Measurements from ENCODE around the gene SMURF1.

Gene SMURF1

DNA sequence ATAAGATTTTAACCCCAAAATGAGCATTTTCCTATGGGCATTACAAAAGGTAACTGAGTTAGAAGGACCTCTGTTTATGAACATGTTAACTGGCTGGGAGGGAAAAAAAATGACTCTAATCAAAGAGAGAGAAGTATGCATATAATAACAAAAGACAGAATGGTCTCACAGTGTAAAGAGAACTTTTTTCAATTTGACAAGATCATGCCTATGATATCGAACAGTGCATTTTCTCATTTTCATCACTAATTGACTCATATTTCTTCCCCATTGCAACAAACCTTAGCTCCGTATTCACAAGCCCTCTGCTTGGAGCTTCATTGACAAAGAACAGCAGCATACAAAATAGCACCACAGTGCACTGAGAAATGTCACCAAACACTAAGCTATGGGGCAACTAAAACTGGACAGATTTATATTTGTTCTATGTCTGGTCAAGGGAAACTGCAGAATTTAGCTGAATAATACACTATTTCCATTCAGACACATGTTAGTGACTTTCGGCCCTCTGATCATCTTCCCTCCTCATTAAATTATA, 45.6 kb downstream of the SMURF1 start:
- H3K4me3 ChIP-seq (ENCODE audit: low read length), result no peak overlapping the region
- no peak overlapping the region for H3K27ac ChIP-seq (ENCODE audit: low read length)
- no peaks in the 10 kb centered on the region for H3K4me1 ChIP-seq (ENCODE audit: control insufficient read depth, insufficient read depth, low read length)
- no peaks in the 10 kb centered on the region for H3K36me3 ChIP-seq (ENCODE audit: control insufficient read depth, insufficient read depth, low read length)
- WGBS (ENCODE audit: insufficient coverage, insufficient read length), result no CpG with 5 or more reads among the region's 3 CpGs
- H3K27me3 ChIP-seq (ENCODE audit: control insufficient read depth, insufficient read depth, low read length), result no peaks in the 10 kb centered on the region
- H3K9me3 ChIP-seq (ENCODE audit: control insufficient read depth, insufficient read depth, low read length), result no peaks in the 10 kb centered on the region
- no peak for DNase-seq (ENCODE audit: low read depth, low spot score)

DNA sequence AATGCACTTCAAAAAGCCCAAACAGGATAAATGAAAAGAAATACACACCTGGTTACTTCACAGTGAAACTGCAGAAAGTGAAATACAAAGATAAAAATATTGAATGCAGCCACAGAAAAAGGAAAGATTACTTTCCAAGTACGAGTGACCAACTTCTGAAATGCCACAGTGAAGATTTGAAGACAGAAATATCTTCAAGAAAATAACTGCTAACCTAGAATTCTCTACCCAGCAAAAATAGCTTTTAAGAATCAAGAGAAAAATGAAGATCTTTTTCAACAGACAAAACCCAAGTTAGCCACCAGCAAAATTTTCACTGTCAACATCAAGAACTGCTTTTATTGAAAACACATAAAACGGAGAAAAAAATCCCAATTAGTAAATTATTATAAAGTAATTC, 46.2 kb downstream of the SMURF1 start:
- no CpG with 5 or more reads among the region's 2 CpGs for WGBS (ENCODE audit: insufficient coverage, insufficient read length)
- Histone ChIP-seq H3K9me3 (ENCODE audit: control insufficient read depth, insufficient read depth, low read length) (no peaks in the 10 kb centered on the region), H3K27me3 (ENCODE audit: control insufficient read depth, insufficient read depth, low read length) (no peaks in the 10 kb centered on the region), H3K4me1 (ENCODE audit: control insufficient read depth, insufficient read depth, low read length) (no peaks in the 10 kb centered on the region), H3K36me3 (ENCODE audit: control insufficient read depth, insufficient read depth, low read length) (no peaks in the 10 kb centered on the region), H3K4me3 (ENCODE audit: low read length) (no peak overlapping the region), H3K27ac (ENCODE audit: low read length) (no peak overlapping the region)
- no peak for DNase-seq (ENCODE audit: low read depth, low spot score)

DNA sequence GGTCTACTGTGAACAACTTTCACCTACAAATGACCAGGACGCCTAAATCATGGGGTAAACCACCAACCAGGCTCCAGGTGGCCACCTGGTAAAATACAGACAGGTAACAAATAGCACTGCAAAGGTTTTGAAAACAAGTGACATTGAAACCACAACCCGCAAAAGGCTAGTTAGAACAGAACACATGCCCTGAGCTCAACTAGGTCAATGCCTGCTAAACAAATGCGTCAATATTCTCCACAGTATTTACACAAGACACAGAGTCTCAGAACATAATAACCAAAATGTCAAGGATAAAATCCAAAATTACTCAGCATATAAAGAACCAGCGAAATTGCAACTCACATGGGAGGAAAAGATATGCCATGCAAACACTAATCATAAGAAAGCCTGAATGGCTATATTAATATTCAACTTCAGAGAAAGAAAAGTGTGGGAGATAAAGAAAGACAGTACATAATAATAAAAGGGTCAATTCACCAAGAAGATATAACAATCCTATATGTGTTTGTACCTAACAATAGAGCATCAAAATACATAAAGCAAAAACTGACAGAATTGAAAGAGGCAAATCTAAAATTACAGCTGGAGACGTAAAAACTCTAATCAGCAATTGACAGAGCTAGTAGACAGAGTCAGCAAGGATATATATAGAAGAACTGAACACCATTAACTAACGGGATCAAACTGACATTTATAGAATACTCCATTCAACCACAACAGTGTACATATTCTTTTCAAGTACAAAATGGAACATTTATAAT, 47.6 kb downstream of the SMURF1 start:
- no peak overlapping the region for H3K27ac ChIP-seq (ENCODE audit: low read length)
- WGBS (ENCODE audit: insufficient coverage, insufficient read length), result no CpG with 5 or more reads among the region's 6 CpGs
- no peak for DNase-seq (ENCODE audit: low read depth, low spot score)
- H3K36me3 ChIP-seq (ENCODE audit: control insufficient read depth, insufficient read depth, low read length), result no peaks in the 10 kb centered on the region
- no peaks in the 10 kb centered on the region for H3K9me3 ChIP-seq (ENCODE audit: control insufficient read depth, insufficient read depth, low read length)
- H3K27me3 ChIP-seq (ENCODE audit: control insufficient read depth, insufficient read depth, low read length), result no peaks in the 10 kb centered on the region
- H3K4me3 ChIP-seq (ENCODE audit: low read length), result no peak overlapping the region
- no peaks in the 10 kb centered on the region for H3K4me1 ChIP-seq (ENCODE audit: control insufficient read depth, insufficient read depth, low read length)

DNA sequence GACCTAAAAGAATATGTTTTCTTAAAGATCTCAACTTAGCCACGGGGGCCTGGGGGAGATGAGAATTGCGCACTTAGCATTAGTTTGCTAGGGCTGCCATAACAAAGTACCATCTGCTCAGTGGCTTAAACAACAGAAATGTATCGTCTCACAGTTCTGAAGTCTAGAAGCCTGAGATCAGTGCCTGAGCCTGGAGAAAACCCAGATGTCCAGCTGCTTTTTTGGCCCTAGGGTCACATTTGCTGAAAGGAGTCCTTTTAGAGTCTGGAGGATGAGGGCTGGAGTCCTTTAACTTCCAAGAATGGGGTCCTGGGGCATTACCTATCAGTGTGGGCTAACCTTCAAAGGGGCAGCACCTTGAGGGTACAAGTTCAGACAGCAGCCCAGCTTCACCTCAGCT, 48.2 kb downstream of the SMURF1 start:
- Histone ChIP-seq H3K27ac (ENCODE audit: low read length) (no peak overlapping the region), H3K4me1 (ENCODE audit: control insufficient read depth, insufficient read depth, low read length) (no peaks in the 10 kb centered on the region), H3K4me3 (ENCODE audit: low read length) (no peak overlapping the region), H3K36me3 (ENCODE audit: control insufficient read depth, insufficient read depth, low read length) (no peaks in the 10 kb centered on the region), H3K27me3 (ENCODE audit: control insufficient read depth, insufficient read depth, low read length) (no peaks in the 10 kb centered on the region), H3K9me3 (ENCODE audit: control insufficient read depth, insufficient read depth, low read length) (no peaks in the 10 kb centered on the region; the same call in 1 of the 2 replicates)
- WGBS (ENCODE audit: insufficient coverage, insufficient read length), result no CpG with 5 or more reads among the region's 3 CpGs
- DNase-seq (ENCODE audit: low read depth, low spot score), result no peak

DNA sequence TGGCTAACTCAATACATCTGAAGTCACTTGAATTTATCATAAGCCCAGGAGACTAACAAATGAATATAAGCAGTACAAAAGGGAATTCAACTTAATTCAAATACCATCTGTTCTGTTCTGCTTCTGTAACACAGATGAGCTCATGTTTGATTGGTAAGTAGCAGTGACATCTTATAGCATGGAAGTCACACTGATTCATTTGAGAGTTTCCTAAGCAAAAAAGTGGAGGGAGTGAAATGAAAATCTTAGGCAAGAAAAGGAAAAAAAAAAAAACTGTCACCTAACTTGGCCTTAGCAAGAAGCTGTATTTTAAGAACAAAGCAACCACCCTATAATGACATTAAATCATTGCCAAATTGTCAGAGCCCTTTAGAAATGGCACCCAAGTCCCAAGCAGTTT, 49.5 kb downstream of the SMURF1 start:
- Histone ChIP-seq H3K36me3 (ENCODE audit: control insufficient read depth, insufficient read depth, low read length) (no peaks in the 10 kb centered on the region), H3K4me1 (ENCODE audit: control insufficient read depth, insufficient read depth, low read length) (no peaks in the 10 kb centered on the region), H3K9me3 (ENCODE audit: control insufficient read depth, insufficient read depth, low read length) (no peaks in the 10 kb centered on the region; the same call in 1 of the 2 replicates), H3K27me3 (ENCODE audit: control insufficient read depth, insufficient read depth, low read length) (no peaks in the 10 kb centered on the region), H3K4me3 (ENCODE audit: low read length) (no peak overlapping the region), H3K27ac (ENCODE audit: low read length) (no peak overlapping the region)
- no peak for DNase-seq (ENCODE audit: low read depth, low spot score)

DNA sequence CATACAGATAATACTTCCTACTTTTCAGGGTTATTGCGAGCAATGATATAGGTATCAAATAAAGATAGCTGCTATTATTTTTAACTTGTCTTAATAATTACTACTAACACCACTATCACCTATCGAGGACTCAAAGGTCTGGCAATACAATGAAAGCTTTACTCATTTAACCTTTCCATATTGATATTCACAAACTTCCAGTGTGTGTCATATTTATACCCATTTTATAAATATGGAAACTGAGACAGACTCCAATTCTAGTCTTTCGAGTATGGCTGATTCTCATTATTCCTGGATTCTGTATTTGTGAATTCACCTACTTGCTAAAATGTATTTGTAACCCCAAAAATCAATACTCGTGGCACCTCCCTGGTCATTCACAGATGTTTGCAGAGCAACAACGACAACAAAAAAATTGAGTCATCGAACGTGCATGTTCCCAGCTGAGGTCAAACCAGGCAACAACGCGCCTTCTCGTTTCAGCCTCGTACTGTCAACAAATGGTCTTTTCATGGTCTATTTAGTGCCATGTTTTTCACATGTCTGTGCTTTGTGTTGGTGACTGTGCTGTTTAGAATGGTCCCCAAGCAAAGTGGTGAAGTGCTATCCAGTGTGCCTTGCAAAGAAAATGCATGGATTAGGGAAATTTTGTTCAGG, 51.7 kb downstream of the SMURF1 start:
- no peak overlapping the region for H3K27ac ChIP-seq (ENCODE audit: low read length)
- no peaks in the 10 kb centered on the region; the same call in 1 of the 2 replicates for H3K9me3 ChIP-seq (ENCODE audit: control insufficient read depth, insufficient read depth, low read length)
- no peak overlapping the region for H3K4me3 ChIP-seq (ENCODE audit: low read length)
- no CpG with 5 or more reads among the region's 11 CpGs for WGBS (ENCODE audit: insufficient coverage, insufficient read length)
- DNase-seq (ENCODE audit: low read depth, low spot score), result no peak
- H3K27me3 ChIP-seq (ENCODE audit: control insufficient read depth, insufficient read depth, low read length), result no peaks in the 10 kb centered on the region
- no peaks in the 10 kb centered on the region for H3K36me3 ChIP-seq (ENCODE audit: control insufficient read depth, insufficient read depth, low read length)
- H3K4me1 ChIP-seq (ENCODE audit: control insufficient read depth, insufficient read depth, low read length), result no peaks in the 10 kb centered on the region

DNA sequence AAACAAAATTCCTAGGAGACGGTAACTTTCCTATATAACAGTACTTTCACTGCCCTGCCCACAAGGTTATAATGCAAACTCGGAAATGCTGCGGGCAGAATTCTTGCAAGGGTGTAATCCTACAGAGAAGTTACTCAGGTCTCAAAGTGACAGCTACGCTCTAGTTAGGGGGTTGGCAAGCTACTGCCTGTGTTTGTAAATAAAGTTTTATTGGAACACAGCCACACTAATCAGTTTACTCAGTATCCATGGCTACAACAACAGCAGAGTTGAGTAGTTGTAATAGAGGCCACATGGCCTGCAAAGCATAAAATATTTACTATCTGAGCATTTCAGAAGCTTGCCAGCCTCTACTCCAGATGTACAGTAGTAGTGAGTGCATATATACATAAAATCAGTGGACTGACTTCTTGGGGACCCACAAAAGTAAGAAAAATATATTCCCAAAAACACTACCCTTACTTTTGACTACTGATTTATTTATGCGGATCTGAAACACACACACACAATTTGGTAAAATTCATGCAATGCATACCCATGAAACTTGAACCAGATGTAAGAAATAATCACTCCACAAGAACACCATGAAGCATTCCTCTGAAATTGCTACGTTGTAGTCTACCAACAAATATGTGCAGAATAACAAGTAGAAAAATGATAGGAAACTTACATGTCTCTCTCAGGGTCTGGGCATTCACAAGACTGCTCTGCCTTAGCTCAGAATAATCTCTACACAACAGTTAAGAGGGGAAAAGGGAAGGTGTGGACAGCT, 53.0 kb downstream of the SMURF1 start:
- no peak overlapping the region for H3K27ac ChIP-seq (ENCODE audit: low read length)

DNA sequence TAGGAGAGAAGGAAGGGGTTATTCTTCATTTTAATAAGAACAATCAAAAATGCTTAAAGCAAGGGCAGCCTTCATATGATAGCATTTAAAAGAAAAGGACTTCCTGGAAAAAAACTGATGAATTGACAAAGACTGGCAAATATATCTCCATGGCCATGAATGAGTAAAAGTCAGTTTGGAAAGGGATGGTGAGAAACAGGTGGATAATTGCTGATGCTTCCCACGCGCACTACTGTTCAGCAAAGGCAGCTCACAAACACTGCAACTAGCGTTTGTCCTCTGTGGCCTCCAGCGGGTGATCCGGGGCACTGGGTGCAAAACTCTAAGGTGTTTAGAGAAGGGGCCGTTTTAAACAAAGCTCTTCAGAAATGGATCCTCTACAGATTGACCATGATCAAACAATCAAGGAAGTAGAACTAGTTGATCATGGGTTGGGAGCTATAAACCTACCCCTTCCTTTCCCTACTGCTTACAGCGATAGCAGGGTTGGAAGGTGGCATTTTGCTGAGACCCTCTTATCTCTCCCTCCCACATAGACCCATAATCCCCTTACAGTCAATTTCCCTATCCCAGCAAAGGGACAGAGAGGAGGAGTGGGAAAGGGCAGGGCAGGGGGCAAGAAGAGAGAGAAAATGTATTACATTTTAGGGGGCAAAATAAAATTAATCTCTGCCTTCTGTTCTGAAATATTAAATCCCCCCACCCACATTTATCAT, 53.8 kb downstream of the SMURF1 start:
- Histone ChIP-seq H3K36me3 (ENCODE audit: control insufficient read depth, insufficient read depth, low read length) (no peaks in the 10 kb centered on the region), H3K4me1 (ENCODE audit: control insufficient read depth, insufficient read depth, low read length) (no peaks in the 10 kb centered on the region), H3K27ac (ENCODE audit: low read length) (no peak overlapping the region), H3K4me3 (ENCODE audit: low read length) (no peak overlapping the region), H3K27me3 (ENCODE audit: control insufficient read depth, insufficient read depth, low read length) (no peaks in the 10 kb centered on the region), H3K9me3 (ENCODE audit: control insufficient read depth, insufficient read depth, low read length) (no peaks in the 10 kb centered on the region; the same call in 1 of the 2 replicates)
- WGBS (ENCODE audit: insufficient coverage, insufficient read length), result no CpG with 5 or more reads among the region's 7 CpGs
- DNase-seq (ENCODE audit: low read depth, low spot score), result no peak

More for the DNA sequence above, 53.0 kb downstream of the SMURF1 start:
- H3K4me1 ChIP-seq (ENCODE audit: control insufficient read depth, insufficient read depth, low read length), result no peaks in the 10 kb centered on the region
- no peak overlapping the region for H3K4me3 ChIP-seq (ENCODE audit: low read length)
- no peaks in the 10 kb centered on the region for H3K36me3 ChIP-seq (ENCODE audit: control insufficient read depth, insufficient read depth, low read length)
- H3K9me3 ChIP-seq (ENCODE audit: control insufficient read depth, insufficient read depth, low read length), result no peaks in the 10 kb centered on the region; the same call in 1 of the 2 replicates
- no peak for DNase-seq (ENCODE audit: low read depth, low spot score)
- WGBS (ENCODE audit: insufficient coverage, insufficient read length), result no CpG with 5 or more reads among the region's 6 CpGs
- H3K27me3 ChIP-seq (ENCODE audit: control insufficient read depth, insufficient read depth, low read length), result no peaks in the 10 kb centered on the region

DNA sequence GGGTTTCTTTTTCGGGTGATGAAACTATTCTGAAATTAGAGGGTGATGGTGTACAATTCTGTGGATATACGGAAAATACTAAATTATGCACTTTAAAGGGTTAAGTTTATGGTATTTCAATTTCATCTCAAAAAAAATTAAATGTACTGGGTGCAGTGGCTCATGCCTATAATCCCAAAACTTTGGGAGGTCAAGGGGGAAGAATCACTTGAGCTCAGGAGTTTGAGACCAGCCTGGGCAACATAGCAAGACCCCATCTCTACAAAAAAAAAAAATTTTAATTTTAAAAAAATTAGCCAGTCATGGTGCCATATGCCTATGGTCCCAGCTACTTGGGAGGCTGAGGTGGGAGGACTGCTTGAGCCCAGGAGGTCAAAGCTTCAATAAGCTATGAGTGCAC, 57.0 kb downstream of the SMURF1 start:
- WGBS (ENCODE audit: insufficient coverage, insufficient read length), result no CpG with 5 or more reads among the region's 2 CpGs
- no peaks in the 10 kb centered on the region for H3K36me3 ChIP-seq (ENCODE audit: control insufficient read depth, insufficient read depth, low read length)
- DNase-seq (ENCODE audit: low read depth, low spot score), result no peak

DNA sequence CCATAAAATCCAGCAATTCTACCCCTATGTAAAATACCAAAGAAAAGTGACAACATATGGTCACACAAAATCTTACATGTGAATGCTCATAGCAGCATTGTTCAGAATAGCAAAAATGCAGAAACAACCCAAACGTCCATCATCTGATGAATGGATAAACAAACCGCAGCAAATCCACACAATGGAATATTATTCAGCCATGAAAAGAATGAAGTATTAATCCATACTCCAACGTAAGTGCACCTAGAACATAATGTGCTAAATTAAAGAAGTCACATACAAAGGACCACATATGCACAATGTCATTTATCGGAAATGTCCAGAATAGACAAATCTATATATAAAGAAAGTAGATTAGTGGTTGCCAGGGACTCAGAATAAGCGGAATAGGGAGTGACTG, 57.4 kb downstream of the SMURF1 start:
- no peaks in the 10 kb centered on the region; the same call in 1 of the 2 replicates for H3K9me3 ChIP-seq (ENCODE audit: control insufficient read depth, insufficient read depth, low read length)
- H3K27me3 ChIP-seq (ENCODE audit: control insufficient read depth, insufficient read depth, low read length), result no peaks in the 10 kb centered on the region
- no peak overlapping the region for H3K27ac ChIP-seq (ENCODE audit: low read length)
- H3K36me3 ChIP-seq (ENCODE audit: control insufficient read depth, insufficient read depth, low read length), result no peaks in the 10 kb centered on the region
- peaks cover 1% of the 10 kb centered on the region; the same call in 1 of the 2 replicates for H3K4me1 ChIP-seq (ENCODE audit: control insufficient read depth, insufficient read depth, low read length)
- DNase-seq (ENCODE audit: low read depth, low spot score), result no peak
- no peak overlapping the region for H3K4me3 ChIP-seq (ENCODE audit: low read length)
- no CpG with 5 or more reads among the region's 5 CpGs for WGBS (ENCODE audit: insufficient coverage, insufficient read length)

More for the DNA sequence above, 57.0 kb downstream of the SMURF1 start:
- H3K4me3 ChIP-seq (ENCODE audit: low read length), result no peak overlapping the region
- no peaks in the 10 kb centered on the region for H3K27me3 ChIP-seq (ENCODE audit: control insufficient read depth, insufficient read depth, low read length)
- H3K27ac ChIP-seq (ENCODE audit: low read length), result no peak overlapping the region
- peaks cover 1% of the 10 kb centered on the region; the same call in 1 of the 2 replicates for H3K4me1 ChIP-seq (ENCODE audit: control insufficient read depth, insufficient read depth, low read length)
- H3K9me3 ChIP-seq (ENCODE audit: control insufficient read depth, insufficient read depth, low read length), result no peaks in the 10 kb centered on the region; the same call in 1 of the 2 replicates
